K562 (cell line): ENCODE measurements around the gene MAPK1IP1L.

Experiments used
- MYC ChIP-seq, 2 experiments: fragments of 250-450 bp in 1 of 2; sonication (Bioruptor Pico) in 1 of 2; IDR thresholded peaks; 2 replicates each; pipeline versions ENCODE4 v1.5.1 to v1.6.1; 2012 to 2021; ENCODE audit warnings: low read depth in 2 of 2, borderline replicate concordance in 1 of 2, improper control_type of control experiment in 1 of 2, low read length in 1 of 2, mild to moderate bottlenecking in 1 of 2, moderate library complexity in 1 of 2
- YY1 ChIP-seq, 3 experiments: IDR thresholded peaks; 2 replicates each; pipeline ENCODE4 v1.6.1; 2011; ENCODE audit warnings: low read length in 2 of 3, mild to moderate bottlenecking in 2 of 3, moderate library complexity in 2 of 3, borderline replicate concordance in 1 of 3, control low read depth in 1 of 3, low read depth in 1 of 3; ENCODE audit not compliant: insufficient read depth in 3 of 3, insufficient replicate concordance in 2 of 3, control insufficient read depth in 1 of 3, insufficient read length in 1 of 3; ENCODE audit errors: extremely low read depth in 1 of 3
- ZNF143 ChIP-seq: sonication (generic); formaldehyde crosslinking; IDR thresholded peaks from 2 replicates; pipeline ENCODE4 v1.9.0; 2022; ENCODE audit warnings: mild to moderate bottlenecking, missing genetic modification reagents

DNA sequence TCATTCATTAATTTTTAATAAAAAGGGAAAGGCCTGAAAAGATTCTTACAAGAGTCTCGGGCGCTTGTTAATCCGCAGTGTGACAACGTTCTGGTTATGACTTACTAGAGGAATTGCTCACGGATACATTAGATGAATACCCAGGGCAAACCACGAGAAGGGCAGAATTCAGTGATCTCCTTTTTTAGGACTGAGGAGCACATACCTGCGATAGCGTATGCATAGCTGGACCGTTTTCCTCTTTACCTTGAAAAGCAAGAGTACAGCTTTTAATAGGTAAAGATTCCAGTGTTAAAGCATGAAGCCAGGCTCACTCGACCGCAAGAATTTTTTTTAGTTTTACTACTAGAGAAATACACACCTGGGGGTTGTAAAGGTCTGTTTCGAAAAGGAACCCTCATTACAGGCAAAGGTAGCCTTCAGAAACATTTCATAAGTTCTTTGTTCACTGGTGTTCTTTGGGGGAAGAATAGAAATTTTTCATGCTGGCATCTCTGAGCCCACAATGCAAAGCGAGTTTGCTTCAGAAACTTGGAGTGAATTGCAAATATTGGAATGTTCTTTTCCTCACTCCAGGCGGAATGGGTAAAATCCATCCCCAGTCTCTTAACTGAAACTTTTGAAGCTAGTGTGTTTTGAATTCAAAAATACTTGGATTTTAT lies 953 bp downstream of the MAPK1IP1L start:
- no peak for TF ChIP-seq YY1 (IDR thresholded peaks at IDR 0.05; ENCODE audit: borderline replicate concordance in 1 of 3, control insufficient read depth in 1 of 3, extremely low read depth in 1 of 3, insufficient read depth in 3 of 3, insufficient read length in 1 of 3, insufficient replicate concordance in 2 of 3, low read depth in 1 of 3, low read length in 2 of 3)
- no peak for TF ChIP-seq MYC (IDR thresholded peaks at IDR 0.05; ENCODE audit: low read depth, low read length)
- TF ChIP-seq MYC (CRISPR knock-in tag; IDR thresholded peaks at IDR 0.05; ENCODE audit: borderline replicate concordance, low read depth): no peak
- TF ChIP-seq ZNF143 (CRISPR knock-in tag): no peak
